ENCODE results near the gene SPDYE3.
"Not testable (repeated sequence)": the region's sequence is repeated elsewhere in the genome, so short reads cannot be mapped to it uniquely, and the experiment has no call there.

The SPDYE3 gene

DNA sequence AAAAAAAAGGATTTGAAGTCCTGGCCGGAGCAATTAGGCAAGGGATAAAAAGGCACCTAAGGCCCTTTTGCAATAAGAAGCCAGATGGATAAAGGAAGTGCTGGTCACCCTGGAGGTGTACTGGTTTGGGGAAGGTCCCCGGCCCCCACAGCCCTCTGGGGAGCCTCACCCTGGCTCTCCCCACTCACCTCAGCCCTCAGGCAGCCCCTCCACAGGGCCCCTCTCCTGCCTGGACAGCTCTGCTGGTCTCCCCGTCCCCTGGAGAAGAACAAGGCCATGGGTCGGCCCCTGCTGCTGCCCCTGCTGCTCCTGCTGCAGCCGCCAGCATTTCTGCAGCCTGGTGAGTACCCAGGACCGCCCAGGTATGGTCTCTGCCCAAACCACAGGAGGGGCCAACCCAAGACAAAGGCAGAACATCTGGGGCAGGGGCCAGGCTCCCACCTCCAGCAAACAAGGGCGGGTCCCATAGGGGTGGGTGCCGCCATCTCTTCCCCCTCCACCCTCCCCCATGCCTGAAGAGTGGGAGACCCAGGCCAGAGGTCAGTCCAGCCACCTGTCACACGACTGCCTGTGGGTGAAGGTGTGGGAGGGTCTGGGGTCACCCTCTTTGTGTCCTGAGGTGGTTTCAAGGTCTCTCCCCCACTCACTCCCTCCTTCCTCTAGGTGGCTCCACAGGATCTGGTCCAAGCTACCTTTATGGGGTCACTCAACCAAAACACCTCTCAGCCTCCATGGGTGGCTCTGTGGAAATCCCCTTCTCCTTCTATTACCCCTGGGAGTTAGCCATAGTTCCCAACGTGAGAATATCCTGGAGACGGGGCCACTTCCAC is 50.7 kb downstream of the SPDYE3 start, which contains the start of gene PILRB:
TSS of gene PILRB (plus strand) at position 91 of the 830 bp plus-strand sequence. CDS start at position 277, 186 bp downstream.
- TF ChIP-seq ZNF274 (IDR thresholded peaks at IDR 0.05; ENCODE audit: low read depth, low read length) (no peak), YY1 (IDR thresholded peaks at IDR 0.05; ENCODE audit: insufficient read depth, insufficient read length) (no peak), SUZ12 (IDR thresholded peaks at IDR 0.05; ENCODE audit: extremely low read depth, insufficient read depth, insufficient read length) (no peak)
- Histone ChIP-seq H3K9ac (ENCODE audit: insufficient read length, low read depth) (no peak within 1 kb of the TSS), H3K9me3 (ENCODE audit: insufficient read depth, low read length) (no peaks in the 10 kb centered on the region), H3K36me3 (ENCODE audit: insufficient read depth, insufficient read length, low read length) (peaks cover 96% of the 10 kb centered on the region), H3K4me1 (ENCODE audit: insufficient read depth, insufficient read length) (no peaks in the 10 kb centered on the region), H3K4me3 (ENCODE audit: insufficient read length, low read depth) (no peak within 1 kb of the TSS), H3K27me3 (ENCODE audit: insufficient read depth, insufficient read length) (no peaks in the 10 kb centered on the region)
- no peak for DNase-seq (ENCODE audit: low read depth, low spot score)

DNA sequence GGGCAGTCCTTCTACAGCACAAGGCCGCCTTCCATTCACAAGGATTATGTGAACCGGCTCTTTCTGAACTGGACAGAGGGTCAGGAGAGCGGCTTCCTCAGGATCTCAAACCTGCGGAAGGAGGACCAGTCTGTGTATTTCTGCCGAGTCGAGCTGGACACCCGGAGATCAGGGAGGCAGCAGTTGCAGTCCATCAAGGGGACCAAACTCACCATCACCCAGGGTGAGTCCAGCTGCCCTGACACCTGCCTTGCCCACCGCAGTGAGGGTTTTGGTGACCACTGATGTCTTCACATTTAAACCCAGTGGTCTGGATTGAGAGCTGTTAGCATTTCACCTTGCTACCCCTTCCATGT is 51.3 kb downstream of the SPDYE3 start:
- Histone ChIP-seq H3K36me3 (ENCODE audit: insufficient read depth, insufficient read length, low read length) (peaks cover 95% of the 10 kb centered on the region), H3K9me3 (ENCODE audit: insufficient read depth, low read length) (no peaks in the 10 kb centered on the region), H3K9ac (ENCODE audit: insufficient read length, low read depth) (no peak overlapping the region), H3K4me1 (ENCODE audit: insufficient read depth, insufficient read length) (no peaks in the 10 kb centered on the region), H3K27me3 (ENCODE audit: insufficient read depth, insufficient read length) (no peaks in the 10 kb centered on the region), H3K4me3 (ENCODE audit: insufficient read length, low read depth) (no peak overlapping the region)
- no peak for TF ChIP-seq SUZ12 (IDR thresholded peaks at IDR 0.05; ENCODE audit: extremely low read depth, insufficient read depth, insufficient read length)
- no peak for DNase-seq (ENCODE audit: low read depth, low spot score)

- H3K9ac ChIP-seq (ENCODE audit: insufficient read length, low read depth) = no peak overlapping the region
- TF ChIP-seq YY1 (IDR thresholded peaks at IDR 0.05; ENCODE audit: insufficient read depth, insufficient read length) (no peak), SUZ12 (IDR thresholded peaks at IDR 0.05; ENCODE audit: extremely low read depth, insufficient read depth, insufficient read length) (no peak), ZNF274 (IDR thresholded peaks at IDR 0.05; ENCODE audit: low read depth, low read length) (no peak)
- DNase-seq (ENCODE audit: low read depth, low spot score) = no peak
- no peak overlapping the region for H3K4me3 ChIP-seq (ENCODE audit: insufficient read length, low read depth)
- H3K9me3 ChIP-seq (ENCODE audit: insufficient read depth, low read length) = no peaks in the 10 kb centered on the region
- H3K36me3 ChIP-seq (ENCODE audit: insufficient read depth, insufficient read length, low read length) = peaks cover 91% of the 10 kb centered on the region
- no peaks in the 10 kb centered on the region for H3K4me1 ChIP-seq (ENCODE audit: insufficient read depth, insufficient read length)
- H3K27me3 ChIP-seq (ENCODE audit: insufficient read depth, insufficient read length) = no peaks in the 10 kb centered on the region
Observed at GRCh38 chr7:100360135-100360854, 52.8 kb downstream of the SPDYE3 start.

- no peaks in the 10 kb centered on the region for H3K9me3 ChIP-seq (ENCODE audit: insufficient read depth, low read length)
- H3K9ac ChIP-seq (ENCODE audit: insufficient read length, low read depth) = no peak overlapping the region
- TF ChIP-seq ZNF274 (IDR thresholded peaks at IDR 0.05; ENCODE audit: low read depth, low read length) (no peak), YY1 (IDR thresholded peaks at IDR 0.05; ENCODE audit: insufficient read depth, insufficient read length) (no peak), SUZ12 (IDR thresholded peaks at IDR 0.05; ENCODE audit: extremely low read depth, insufficient read depth, insufficient read length) (no peak)
- H3K4me1 ChIP-seq (ENCODE audit: insufficient read depth, insufficient read length) = no peaks in the 10 kb centered on the region
- H3K36me3 ChIP-seq (ENCODE audit: insufficient read depth, insufficient read length, low read length) = peaks cover 79% of the 10 kb centered on the region
- no peaks in the 10 kb centered on the region for H3K27me3 ChIP-seq (ENCODE audit: insufficient read depth, insufficient read length)
- H3K4me3 ChIP-seq (ENCODE audit: insufficient read length, low read depth) = no peak overlapping the region
- DNase-seq (ENCODE audit: low read depth, low spot score) = no peak
Observed at GRCh38 chr7:100363098-100363497, 55.6 kb downstream of the SPDYE3 start.

DNA sequence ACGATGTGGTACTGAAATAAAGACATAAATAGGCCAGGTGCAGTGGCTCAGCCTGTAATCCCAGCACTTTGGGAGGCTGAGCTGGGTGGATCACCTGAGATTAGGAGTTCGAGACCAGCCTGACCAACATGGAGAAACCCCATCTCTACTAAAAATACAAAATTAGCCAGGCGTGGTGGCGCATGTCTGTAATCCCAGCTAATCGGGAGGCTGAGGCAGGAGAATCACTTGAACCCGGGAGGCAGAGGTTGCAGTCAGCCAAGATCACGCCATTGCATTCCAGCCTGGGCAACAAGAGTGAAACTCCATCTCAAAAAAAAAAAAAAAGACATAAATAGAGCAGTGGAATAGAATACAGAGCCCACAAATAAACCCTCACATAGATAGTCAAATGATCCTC is 56.3 kb downstream of the SPDYE3 start:
- H3K9me3 ChIP-seq (ENCODE audit: insufficient read depth, low read length); H3K4me1 ChIP-seq (ENCODE audit: insufficient read depth, insufficient read length); H3K9ac ChIP-seq (ENCODE audit: insufficient read length, low read depth); H3K27me3 ChIP-seq (ENCODE audit: insufficient read depth, insufficient read length); DNase-seq (ENCODE audit: low read depth, low spot score); H3K4me3 ChIP-seq (ENCODE audit: insufficient read length, low read depth): not testable (repeated sequence)
- H3K36me3 ChIP-seq (ENCODE audit: insufficient read depth, insufficient read length, low read length) = peaks cover 75% of the 10 kb centered on the region

DNA sequence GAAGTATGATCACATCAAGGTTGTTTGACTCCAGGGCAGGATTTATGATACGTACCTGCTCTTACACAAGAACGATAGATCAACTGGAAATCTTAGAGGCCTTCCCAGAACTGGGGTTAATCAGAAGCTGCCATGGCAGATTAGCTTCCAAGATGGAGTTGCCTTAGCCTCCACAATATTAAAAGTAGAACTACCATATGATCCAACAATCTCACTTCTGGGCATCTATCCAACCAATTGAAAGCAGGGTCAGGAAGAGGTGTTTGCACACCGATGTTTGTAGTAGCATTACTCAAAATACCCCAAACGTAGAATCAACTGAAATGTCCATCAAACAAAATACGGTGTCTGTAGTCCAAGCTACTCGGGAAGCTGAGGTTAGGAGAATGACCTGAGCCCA is 57.0 kb downstream of the SPDYE3 start:
- Histone ChIP-seq H3K4me1 (ENCODE audit: insufficient read depth, insufficient read length) (peaks cover 4% of the 10 kb centered on the region), H3K9me3 (ENCODE audit: insufficient read depth, low read length) (no peaks in the 10 kb centered on the region), H3K9ac (ENCODE audit: insufficient read length, low read depth) (no peak overlapping the region), H3K36me3 (ENCODE audit: insufficient read depth, insufficient read length, low read length) (peaks cover 73% of the 10 kb centered on the region), H3K27me3 (ENCODE audit: insufficient read depth, insufficient read length) (no peaks in the 10 kb centered on the region), H3K4me3 (ENCODE audit: insufficient read length, low read depth) (no peak overlapping the region)
- TF ChIP-seq YY1 (IDR thresholded peaks at IDR 0.05; ENCODE audit: insufficient read depth, insufficient read length) = no peak
- no peak for TF ChIP-seq SUZ12 (IDR thresholded peaks at IDR 0.05; ENCODE audit: extremely low read depth, insufficient read depth, insufficient read length)
- no peak for TF ChIP-seq ZNF274 (IDR thresholded peaks at IDR 0.05; ENCODE audit: low read depth, low read length)
- no peak for DNase-seq (ENCODE audit: low read depth, low spot score)

- H3K9me3 ChIP-seq (ENCODE audit: insufficient read depth, low read length); H3K27me3 ChIP-seq (ENCODE audit: insufficient read depth, insufficient read length); H3K4me3 ChIP-seq (ENCODE audit: insufficient read length, low read depth); H3K4me1 ChIP-seq (ENCODE audit: insufficient read depth, insufficient read length); H3K9ac ChIP-seq (ENCODE audit: insufficient read length, low read depth); DNase-seq (ENCODE audit: low read depth, low spot score): not testable (repeated sequence)
- peaks cover 62% of the 10 kb centered on the region for H3K36me3 ChIP-seq (ENCODE audit: insufficient read depth, insufficient read length, low read length)
Observed at GRCh38 chr7:100365998-100366367, 58.5 kb downstream of the SPDYE3 start.
